Measurements from ENCODE around the gene PTPN11.

- TF ChIP-seq EZH2 (IDR thresholded peaks at IDR 0.05; ENCODE audit: insufficient read depth, poor library complexity, severe bottlenecking), result no peak
- TF ChIP-seq EZH2phosphoT487 (IDR thresholded peaks at IDR 0.05; ENCODE audit: insufficient read depth, low read depth), result no peak
Measured at GRCh38 chr12:112543751-112544150, 125.0 kb downstream of the PTPN11 start.
